Measurements from ENCODE around the gene CDNF.

GRCh38 chr10:14880229-14880628 is 42.4 kb upstream of the CDNF start:
- TF ChIP-seq CTCF (IDR thresholded peaks at IDR 0.05; ENCODE audit: extremely low read depth in 1 of 2, insufficient read depth in 1 of 2, low read depth in 1 of 2, low read length in 2 of 2) (no peak), POLR2A (IDR thresholded peaks at IDR 0.05; ENCODE audit: low read depth, low read length) (no peak), FOS (IDR thresholded peaks at IDR 0.05; ENCODE audit: borderline replicate concordance, insufficient read depth, low read length) (no peak), POLR2AphosphoS5 (IDR thresholded peaks at IDR 0.05; ENCODE audit: insufficient read depth, low read depth, low read length) (no peak), MAX (IDR thresholded peaks at IDR 0.05; ENCODE audit: insufficient read depth, insufficient read length) (no peak), EZH2 (IDR thresholded peaks at IDR 0.05; ENCODE audit: borderline replicate concordance, low read depth, low read length, severe bottlenecking) (no peak), GATA2 (IDR thresholded peaks at IDR 0.05; ENCODE audit: insufficient read depth, insufficient read length, low read depth, low read length) (no peak)
